Stimulated activated CD4-positive, alpha-beta T cell treated with anti-CD3 and anti-CD28 coated beads, TNF-alpha, amount 100 ng/mL, for 1 hour (primary cell): Measurements from ENCODE around the gene CDC16.
"Not testable (repeated sequence)": the region's sequence is repeated elsewhere in the genome, so short reads cannot be mapped to it uniquely, and the experiment has no call there.

ENCODE experiments used
- DNase-seq, 3 donors: peaks; one replicate each; pipeline ENCODE4 v3.0.0-alpha.2; 2020; ENCODE audit warnings: low read depth in 3 of 3, low spot score in 1 of 3

CDC16 gene

DNA sequence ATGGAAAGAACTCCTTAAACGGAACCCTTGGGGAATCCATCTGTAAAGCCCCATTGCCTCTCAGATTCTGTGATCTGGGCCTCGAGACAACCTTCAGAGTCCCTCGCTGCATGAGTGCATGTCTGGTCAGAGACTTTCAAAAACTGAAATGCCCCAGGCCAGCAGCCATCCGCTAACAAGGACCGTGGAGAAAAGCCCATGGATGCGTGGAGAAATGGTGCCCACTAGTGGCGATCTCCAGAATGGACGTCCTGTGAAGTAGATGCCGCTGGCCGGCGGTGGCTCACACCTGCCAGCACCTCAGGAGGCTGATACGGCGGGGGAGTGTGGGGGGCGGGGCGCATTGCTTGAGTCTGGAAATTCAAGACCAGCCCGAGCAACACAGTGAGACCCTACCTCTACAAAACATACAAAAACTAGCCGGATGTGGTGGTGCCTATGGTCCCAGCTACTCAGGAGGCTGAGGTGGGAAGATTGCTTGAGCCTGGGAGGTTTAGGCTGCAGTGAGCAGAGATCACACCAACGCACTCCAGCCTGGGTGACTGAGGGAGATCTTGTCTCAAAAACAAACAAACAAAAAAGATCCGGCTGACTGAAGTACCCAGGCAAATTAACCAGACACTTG is 7.9 kb upstream of the CDC16 start:
- peak; percentile 63 to 80 (median 74) for DNase-seq

DNA sequence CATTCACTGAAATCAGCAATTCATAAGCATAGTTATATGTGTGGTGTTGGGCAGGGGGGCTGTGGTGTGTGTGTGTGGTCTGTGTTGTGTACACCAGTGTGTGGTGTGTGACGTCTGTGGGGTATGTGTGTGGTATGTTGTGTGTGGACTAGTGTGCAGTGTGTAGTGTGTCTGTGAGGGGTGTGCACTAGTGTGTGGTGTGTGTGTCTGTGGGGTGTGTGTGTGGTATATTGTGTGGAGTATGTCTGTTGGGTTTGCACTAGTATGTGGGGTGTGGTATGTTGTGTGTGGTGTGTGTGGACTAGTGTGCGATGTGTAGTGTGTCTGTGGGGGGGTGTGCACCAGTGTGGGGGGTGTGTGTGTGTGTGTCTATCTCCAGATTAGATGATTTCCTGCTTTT is 7.2 kb upstream of the CDC16 start:
- DNase-seq, result no peak

DNA sequence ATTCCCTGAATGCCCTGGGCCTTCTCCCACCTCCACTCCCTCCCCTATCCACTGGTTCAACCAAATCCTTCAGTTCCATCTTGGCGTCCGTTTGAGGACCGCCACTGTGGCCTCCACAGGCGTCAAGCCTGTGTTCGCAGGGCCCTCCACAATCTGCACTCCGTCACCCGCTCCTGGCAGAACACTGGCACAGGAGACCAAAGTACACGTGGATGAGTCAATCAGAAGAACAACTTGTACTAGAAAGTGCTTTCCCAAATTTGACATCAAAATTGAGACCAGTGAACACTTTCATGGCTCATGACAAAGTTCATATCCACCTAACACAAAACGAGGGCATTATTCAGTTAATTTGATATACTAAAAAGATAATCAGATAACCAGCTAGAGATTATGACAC is 6.5 kb upstream of the CDC16 start:
- no peak for DNase-seq

DNA sequence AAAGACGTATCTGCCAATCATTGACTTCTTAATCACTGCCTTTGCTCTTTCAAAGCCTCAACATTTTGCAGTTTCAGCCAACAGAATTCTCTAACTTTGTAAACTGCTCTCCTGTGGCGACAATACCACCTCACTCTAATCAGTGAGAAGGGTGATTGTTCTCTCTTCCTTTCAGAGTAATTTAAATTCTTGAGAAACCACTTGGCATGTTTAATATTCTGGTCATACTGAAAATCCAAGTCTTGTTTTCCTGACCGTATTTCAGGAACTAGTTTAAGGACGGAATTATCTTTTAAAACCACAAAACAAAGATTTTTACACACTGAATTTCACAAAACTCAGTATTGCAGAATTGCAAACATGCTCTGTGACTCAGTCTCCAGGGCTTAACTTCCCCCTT is 5.2 kb upstream of the CDC16 start:
- no peak for DNase-seq

DNA sequence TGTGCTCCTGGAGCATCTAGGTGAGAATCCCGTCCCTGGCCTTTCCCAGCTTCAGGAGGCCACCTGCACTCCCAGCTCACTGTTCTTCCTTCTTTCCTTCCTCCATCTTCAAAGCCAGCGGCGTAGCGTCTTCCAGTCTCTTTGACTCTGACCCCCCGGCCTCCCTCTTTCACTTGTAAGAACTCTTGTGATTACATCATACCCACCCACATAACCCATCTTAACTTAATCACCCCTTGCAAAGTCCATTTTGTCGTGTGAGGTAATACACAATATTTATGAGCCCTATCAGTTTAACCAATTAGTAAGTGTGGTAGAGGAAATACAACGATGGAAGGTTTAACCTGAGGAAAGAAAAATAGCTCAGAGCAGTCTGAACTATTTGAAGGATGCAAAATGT is 4.6 kb upstream of the CDC16 start:
- DNase-seq, result no peak

DNA sequence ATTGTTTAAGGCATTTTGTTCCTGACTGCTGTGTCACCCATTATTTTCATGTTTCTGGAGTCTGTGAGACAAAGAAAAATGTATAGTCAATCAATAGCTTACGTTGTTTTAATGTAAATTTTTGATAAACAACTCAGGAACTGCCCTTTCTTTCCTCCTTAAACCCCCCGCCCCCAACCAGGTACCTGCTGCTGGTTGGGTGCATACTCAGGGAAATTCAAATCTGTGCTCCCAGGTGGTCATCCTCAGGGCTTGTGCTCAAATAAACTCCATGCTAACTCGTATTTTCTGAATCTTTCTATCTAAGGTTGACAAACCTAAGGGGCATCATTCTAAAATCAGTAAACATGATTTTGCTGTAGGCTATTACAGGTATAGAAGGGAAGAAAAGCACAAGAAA is 4.1 kb upstream of the CDC16 start:
- DNase-seq, result no peak

DNA sequence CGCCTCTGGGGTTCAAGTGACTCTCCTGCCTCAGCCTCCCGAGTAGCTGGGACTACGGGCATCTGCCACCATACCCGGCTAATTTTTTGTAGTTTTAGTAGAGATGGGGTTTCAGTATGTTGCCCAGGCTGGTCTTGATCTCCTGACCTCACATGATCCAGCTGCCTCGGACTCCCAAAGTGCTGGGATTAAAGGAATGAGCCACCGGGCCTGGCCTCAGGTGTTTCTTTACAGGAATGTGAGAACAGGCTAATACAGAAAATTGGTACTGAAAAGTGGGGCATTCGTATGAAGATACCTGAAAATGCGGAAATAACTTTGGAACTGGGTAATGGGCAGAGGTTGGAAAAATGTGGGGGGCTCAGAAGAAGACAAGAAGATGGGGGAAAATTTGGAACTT is 2.8 kb upstream of the CDC16 start:
- no peak for DNase-seq

DNA sequence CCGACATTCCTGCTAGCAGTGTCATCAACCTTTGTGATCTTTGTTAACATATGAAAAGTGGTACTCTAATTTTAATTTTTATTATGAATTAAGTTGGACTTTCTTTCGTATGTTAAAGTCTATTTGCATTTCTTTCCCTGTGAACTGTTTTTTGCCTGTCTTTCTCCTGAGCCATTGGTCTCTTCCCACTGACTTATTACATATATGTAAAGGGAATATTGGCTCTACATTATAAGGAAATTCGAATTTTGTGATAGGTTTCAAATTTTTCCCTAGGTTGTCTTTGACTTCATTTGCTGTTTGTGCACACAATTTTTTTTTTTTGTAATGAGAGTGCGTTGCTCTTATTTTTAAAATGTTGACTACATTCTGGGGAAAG is 442 bp upstream of the CDC16 start:
- DNase-seq, result no peak

DNA sequence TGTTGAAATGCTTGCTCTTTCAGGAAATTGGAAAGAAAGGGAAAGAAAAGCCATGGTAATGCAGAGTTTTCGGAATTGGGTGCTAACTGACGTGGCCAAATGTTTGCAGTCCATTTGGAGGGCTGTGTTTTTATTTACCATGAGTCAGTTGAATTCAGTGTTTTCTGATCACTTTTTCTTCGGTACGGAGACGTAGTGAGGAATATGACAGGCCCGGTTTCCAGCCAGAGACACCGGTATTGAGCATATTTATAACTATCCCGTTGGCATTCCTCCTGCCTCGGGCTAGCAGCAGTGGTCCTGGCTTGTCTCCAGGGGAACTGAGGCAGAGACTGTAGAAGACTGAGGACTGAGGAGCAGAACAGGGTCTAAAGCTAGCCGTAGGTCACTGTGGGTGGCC is 1.0 kb downstream of the CDC16 start:
- no peak for DNase-seq

DNA sequence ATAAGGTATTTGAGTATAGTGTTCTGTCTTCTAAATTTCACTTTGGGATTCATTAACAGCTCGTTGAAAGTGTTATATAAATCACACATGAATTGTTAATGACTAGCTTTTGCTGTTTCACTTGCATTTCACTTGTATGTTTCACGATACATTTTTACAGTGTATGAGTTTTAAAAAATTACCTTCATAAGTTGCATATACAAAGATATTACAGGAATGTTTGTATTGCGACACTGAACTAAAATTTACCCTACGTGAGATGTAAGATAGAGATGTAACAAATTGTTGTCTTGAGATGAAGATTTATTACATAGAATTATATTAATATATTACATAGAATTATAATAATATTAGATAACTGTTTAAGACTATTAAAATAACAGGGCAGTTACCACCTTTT is 1.5 kb downstream of the CDC16 start:
- no peak for DNase-seq

DNA sequence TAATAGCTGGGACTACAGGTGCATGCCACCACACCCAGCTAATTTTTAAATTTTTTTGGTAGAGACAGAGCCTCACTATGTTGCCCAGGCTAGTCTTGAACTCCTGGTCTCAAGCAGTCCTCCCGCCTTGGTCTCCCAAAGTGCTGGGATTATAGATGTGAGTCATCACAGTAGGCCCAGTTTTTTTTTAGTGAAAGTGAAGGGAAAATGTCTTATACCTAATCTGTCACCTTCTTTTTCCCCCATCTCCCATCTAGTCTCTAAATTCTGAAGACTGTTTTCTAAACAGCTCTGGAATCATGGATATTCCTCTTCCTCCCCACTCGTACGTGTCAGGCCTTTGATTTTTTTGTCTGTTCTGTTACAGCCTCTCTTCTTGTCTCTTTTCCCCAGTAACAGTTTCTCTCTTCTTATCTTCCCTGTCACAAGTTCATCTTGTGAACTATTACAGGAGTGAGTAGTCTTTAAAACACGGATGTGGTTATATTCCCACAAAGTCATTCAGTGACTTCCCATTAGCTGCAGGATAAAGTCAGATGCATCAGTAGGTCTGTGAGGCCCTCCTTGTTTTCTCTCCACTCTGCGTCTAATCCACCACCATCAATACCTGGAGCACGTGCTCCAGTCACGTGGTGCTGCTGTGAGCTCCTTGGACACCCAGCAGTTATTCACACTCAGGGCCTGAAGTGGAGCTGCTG is 2.9 kb downstream of the CDC16 start:
- DNase-seq, result no peak

DNA sequence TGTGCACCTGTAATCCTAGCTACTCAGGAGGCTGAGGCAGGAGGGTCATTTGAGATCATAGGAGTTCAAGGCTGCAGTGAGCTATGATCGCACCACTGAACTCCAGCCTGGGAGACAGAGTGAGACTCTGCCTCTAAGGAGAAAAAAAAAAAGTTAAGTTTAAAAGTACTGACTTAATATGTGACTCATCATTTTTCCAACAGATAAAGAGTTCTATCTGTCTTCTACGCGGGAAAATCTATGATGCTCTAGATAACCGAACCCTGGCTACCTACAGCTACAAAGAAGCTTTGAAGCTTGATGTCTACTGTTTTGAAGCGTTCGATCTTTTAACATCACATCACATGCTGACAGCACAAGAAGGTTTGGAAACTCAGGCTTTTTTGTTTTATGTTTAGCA is 7.2 kb downstream of the CDC16 start:
- no peak for DNase-seq

DNA sequence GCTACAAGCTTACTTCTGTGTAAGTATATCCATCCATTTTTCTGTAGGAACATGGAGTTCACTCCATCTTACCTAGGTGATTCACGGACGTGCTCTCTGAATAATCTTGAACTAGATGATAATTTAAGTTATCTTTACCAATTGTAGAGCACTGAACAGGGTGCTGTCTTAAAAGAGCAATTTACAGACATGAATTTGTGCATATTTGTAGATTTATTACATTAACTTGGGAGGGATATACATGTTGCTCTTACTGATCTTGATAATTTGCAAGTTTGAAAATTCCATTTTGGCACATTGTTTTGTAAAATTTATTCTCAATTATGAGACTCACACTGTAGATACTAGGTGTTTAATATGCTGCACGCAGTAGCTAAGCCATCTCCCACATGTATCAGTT is 9.3 kb downstream of the CDC16 start:
- no peak for DNase-seq

DNA sequence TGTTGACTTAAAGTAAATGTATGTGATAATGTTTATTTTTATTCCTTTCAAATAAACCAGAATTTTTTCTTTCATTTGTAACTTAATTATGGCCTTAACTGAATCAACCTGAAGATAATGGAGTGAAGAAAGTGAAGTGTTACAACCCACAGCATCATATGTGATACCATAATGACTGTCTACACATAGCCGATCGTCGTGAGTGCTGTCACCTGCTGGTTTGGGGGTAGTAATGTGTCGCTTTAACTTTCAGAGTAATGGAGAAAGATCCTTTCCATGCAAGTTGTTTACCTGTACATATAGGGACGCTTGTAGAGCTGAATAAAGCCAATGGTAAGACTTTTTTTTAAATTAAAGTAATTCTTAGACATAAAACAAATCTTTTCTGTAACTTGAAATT is 9.9 kb downstream of the CDC16 start:
- DNase-seq, result no peak

DNA sequence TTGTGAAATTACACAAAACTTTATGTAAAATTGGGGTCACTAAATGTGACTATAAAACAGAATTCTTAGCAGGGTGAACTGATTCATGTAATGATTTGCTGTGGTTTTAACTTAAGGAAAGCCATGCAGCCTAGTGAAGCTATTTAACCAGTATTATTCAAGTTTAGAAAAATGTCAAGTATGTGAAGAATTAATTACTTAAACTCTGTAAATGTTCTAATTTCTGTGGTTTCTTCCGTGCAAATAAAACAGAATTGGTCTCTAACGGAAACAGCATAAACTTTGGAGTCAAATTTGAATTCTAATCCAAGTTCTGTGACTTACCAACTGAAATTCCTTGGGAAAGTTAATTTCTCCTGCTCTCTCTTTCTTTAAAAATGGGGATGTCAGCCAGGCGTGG is 13.3 kb downstream of the CDC16 start:
- no peak for DNase-seq

DNA sequence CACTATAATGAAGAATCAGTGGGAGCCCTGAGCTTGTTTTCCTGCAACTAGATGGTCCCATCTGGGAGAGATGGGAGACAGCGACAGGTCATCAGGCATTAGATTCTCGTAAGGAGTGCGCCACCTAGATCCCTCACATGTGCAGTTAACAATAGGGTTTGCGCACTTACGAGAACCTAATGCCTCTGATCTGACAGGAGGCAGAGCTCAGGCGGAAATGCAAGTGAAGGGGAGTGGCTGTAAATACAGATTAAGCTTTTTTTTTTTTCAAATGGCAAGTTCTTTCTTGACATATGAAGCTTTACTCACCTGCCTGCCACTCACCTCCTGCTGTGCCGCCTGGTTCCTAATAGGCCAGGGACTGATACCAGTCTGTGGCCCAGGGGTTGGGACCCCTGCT is 14.4 kb downstream of the CDC16 start:
- no peak for DNase-seq

DNA sequence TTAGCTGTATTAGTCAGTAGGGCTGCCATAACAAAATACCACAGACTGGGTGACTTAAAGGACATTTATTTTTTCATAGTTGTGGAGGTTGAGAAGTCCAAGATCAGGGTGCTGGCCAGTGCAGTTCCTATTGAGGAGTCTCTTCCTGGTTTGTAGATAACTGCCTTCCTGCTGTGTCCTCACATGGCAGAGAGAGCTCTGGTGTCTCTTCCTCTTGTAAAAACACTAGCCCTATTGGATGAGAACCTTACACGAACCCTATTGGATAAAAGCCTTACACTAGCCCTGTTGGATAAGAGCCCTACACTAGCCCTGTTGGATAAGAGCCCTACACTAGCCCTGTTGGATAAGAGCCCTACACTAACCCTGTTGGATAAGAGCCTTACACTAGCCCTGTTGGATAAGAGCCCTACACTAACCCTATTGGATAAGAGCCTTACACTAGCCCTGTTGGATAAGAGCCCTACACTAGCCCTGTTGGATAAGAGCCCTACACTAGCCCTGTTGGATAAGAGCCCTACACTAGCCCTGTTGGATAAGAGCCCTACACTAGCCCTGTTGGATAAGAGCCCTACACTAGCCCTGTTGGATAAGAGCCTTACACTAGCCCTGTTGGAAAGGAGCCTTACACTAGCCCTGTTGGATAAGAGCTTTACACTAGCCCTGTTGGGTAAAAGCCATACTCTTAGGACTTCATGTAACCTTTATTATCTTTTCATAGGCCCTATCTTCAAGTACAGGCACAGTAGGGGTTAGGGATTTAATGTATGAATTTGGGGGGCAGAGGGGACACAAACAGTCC is 17.1 kb downstream of the CDC16 start:
- not testable (repeated sequence) for DNase-seq

DNA sequence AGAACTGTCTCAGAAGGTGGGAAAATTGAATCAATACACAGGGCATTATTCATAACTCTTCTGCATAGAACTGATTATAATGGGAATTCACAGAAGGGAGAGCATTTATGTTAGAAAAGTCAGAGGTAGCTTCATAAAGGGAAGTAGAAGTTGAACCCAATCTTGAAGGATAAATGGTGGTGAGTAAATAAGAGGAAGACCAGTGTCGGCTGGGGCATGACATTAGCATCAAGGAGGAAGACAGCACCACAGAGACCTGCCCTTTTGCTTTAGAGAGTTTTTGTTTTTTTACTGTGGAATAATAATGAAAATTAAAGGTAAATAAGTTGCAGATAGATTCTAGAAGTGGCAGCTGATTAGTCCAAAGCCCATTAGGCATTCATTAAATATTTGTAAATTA is 21.9 kb downstream of the CDC16 start:
- no peak for DNase-seq

DNA sequence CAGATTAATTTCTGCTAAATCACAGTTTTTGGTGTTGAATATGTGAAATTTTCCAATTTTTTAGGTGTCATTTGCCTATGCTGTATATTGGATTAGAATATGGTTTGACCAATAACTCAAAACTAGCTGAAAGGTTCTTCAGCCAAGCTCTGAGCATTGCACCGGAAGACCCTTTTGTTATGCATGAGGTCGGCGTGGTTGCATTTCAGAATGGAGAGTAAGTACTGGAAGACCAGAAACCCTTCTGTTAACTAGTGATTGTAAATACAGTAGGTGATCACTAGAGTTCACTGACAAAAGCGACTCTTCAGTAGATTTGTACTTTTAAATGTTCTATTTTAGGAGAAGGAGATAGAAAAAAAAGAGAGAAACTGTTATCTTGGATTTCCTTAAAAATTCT is 22.3 kb downstream of the CDC16 start:
- no peak for DNase-seq

DNA sequence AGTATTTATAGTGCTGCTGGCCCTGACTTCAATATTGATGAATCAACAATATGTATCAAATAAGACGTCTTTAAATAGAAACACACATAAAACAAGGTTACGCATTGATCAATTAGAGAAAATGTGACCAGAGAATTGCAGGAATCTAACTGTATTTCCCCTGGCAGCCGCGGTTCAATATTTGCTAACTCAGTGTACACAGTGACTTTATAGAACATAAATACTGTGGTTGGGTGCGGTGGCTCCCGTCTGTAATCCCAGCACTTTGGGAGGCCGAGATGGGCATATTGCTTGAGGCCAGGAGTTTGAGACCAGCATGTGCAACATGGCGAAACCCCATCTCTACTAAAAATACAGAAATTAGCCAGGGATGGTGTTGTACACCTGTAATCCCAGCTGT is 23.9 kb downstream of the CDC16 start:
- DNase-seq, result no peak

DNA sequence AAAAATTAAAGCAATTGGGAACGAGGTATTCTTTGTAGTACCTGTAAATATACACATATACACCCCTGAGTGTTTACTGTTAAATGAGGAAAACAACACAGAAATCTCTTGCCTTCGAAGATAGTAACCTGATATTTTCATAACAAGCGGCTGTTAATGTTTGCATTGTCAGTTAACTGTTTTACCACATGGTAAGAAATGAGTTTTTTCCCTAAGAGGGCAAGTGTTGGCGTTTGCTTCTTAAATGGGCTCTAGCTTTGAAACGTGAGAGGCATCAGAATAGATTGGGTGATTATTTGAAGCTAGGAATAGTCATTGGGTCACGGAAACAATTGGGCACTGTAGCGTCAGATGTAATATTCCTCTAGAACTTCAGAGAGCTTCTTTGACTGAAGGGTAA is 24.7 kb downstream of the CDC16 start:
- DNase-seq, result no peak

DNA sequence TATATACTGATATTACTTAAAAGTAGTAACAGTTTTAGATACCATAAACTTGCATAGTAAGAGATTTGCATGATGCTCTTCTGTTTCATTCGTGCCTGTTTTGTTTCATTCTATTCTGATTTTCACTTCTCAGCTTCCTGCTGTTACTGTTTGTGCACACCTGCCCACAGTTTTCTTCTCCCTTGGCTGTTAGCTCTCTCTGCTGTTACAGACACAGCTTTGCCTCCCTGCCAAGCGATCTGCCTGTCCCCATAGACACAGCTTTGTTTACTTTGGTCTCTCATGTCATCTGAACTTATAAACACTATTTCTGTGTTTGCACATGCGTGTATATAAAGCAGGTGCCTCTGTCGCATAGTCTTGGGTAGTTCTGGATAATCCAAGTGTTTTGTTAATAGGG is 25.3 kb downstream of the CDC16 start:
- no peak for DNase-seq

DNA sequence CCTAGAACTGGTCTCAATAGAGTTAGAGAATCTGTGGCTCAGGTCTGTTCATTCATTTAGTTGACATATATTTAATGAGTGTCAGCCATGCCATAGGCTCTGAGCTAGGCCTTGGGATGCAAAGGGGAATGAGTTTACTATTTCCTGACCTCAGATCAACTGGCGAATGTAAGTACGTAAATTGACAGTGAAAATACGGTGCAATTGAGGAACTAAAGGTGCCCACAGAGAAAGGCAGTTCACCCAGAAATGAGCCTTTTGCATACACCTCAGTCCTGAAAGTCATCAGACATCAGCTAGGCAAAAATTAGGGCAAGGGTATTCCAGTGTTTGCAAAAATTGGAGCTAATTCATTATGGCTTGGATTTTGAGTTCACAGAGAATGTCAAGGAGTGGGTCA is 26.1 kb downstream of the CDC16 start:
- DNase-seq, result no peak
